HG03025 (cell line): ENCODE data around the gene PACRG.

Experiments used
- ATAC-seq: cut with Tn5 transposase; IDR thresholded peaks from one replicate; pipeline ENCODE4 v1.9.1; 2021; ENCODE audit warnings: mild to moderate bottlenecking, moderate library complexity; ENCODE audit not compliant: unreplicated experiment, low FRiP score

PACRG gene

GRCh38 chr6:163339466-163339865 lies 611.7 kb downstream of the PACRG start:
- no peak for ATAC-seq

- no peak for ATAC-seq
Measured at GRCh38 chr6:163340201-163340887, 612.6 kb downstream of the PACRG start.

GRCh38 chr6:163341224-163342061 lies 613.7 kb downstream of the PACRG start:
- no peak for ATAC-seq

- no peak for ATAC-seq
Measured at GRCh38 chr6:163342571-163343539, 615.1 kb downstream of the PACRG start.

- ATAC-seq: no peak
Measured at GRCh38 chr6:163343609-163344008, 615.8 kb downstream of the PACRG start.

GRCh38 chr6:163344411-163344810 lies 616.6 kb downstream of the PACRG start:
- no peak for ATAC-seq

GRCh38 chr6:163345931-163346330 lies 618.2 kb downstream of the PACRG start:
- ATAC-seq: no peak

GRCh38 chr6:163346497-163346961 lies 618.8 kb downstream of the PACRG start:
- no peak for ATAC-seq

- no peak for ATAC-seq
Measured at GRCh38 chr6:163347021-163347446, 619.3 kb downstream of the PACRG start.

GRCh38 chr6:163348789-163349680 lies 621.3 kb downstream of the PACRG start:
- ATAC-seq: no peak

- ATAC-seq: no peak
Measured at GRCh38 chr6:163349696-163350095, 621.9 kb downstream of the PACRG start.

- ATAC-seq: no peak
Measured at GRCh38 chr6:163351013-163351412, 623.2 kb downstream of the PACRG start.

- no peak for ATAC-seq
Measured at GRCh38 chr6:163352011-163352685, 624.4 kb downstream of the PACRG start.

- ATAC-seq: no peak
Measured at GRCh38 chr6:163352966-163353365, 625.2 kb downstream of the PACRG start.

GRCh38 chr6:163354085-163354484 lies 626.3 kb downstream of the PACRG start:
- no peak for ATAC-seq

GRCh38 chr6:163354761-163355425 lies 627.1 kb downstream of the PACRG start:
- peak; percentile 80 for ATAC-seq

GRCh38 chr6:163355426-163355991 lies 627.7 kb downstream of the PACRG start:
- peak; percentile 36 for ATAC-seq

GRCh38 chr6:163356324-163356723 lies 628.5 kb downstream of the PACRG start:
- ATAC-seq: no peak
